Germinal center (tissue), 1 donor: ENCODE results near the gene UBFD1.
"Not testable (repeated sequence)": the region's sequence is repeated elsewhere in the genome, so short reads cannot be mapped to it uniquely, and the experiment has no call there.

Source experiments
- DNase-seq: peaks from one replicate; pipeline ENCODE4 v3.0.0; 2012; ENCODE audit warnings: mixed read lengths, low spot score

The UBFD1 gene, protein sequence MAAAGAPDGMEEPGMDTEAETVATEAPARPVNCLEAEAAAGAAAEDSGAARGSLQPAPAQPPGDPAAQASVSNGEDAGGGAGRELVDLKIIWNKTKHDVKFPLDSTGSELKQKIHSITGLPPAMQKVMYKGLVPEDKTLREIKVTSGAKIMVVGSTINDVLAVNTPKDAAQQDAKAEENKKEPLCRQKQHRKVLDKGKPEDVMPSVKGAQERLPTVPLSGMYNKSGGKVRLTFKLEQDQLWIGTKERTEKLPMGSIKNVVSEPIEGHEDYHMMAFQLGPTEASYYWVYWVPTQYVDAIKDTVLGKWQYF

GRCh38 chr16:23556881-23557778 is at the start of gene UBFD1, which contains the start of gene EARS2:
TSS of gene UBFD1 (plus strand) at chr16:23557727. CDS start at chr16:23557743, 16 bp downstream.
TSS of gene EARS2 (minus strand) at chr16:23557350. CDS start at chr16:23557343, 7 bp downstream.
- peak; percentile 96 for DNase-seq

GRCh38 chr16:23508589-23509440 is 48.7 kb upstream of the UBFD1 start:
- no peak for DNase-seq

DNA sequence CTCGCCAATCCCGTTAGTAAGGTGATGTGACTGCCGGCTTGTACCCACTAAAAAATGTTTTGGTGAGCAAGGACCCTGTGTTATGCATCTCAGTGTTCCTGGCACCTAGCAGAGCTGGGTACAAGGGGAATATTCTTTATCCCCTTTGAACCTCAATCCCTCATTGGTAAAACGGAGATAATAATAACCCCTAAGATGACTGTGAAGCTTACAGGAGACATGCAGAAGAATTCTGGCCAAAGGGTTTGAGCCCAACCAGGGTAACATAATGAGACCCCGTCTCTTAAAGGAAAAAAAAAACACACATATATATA is 48.1 kb upstream of the UBFD1 start:
- DNase-seq = no peak

DNA sequence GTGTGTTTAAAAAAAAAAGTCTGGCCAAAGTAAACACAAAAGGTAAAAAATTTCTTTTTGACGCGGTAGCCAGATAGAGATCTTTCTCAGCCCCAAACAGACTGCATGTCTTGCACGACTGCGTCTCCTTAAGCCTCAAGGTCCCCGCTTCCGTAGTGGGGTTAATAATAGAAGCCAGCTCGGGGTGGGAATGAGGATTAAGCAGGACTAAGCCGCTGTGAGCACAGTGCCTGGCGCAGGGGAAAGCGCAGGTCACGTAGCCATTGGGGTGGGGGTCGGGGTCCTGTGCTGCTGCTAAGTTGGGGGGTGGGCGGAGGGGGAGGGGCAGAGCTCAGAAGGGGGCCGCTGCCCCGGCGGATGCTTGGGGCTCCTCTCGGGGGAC is 47.8 kb upstream of the UBFD1 start:
- no peak for DNase-seq

DNA sequence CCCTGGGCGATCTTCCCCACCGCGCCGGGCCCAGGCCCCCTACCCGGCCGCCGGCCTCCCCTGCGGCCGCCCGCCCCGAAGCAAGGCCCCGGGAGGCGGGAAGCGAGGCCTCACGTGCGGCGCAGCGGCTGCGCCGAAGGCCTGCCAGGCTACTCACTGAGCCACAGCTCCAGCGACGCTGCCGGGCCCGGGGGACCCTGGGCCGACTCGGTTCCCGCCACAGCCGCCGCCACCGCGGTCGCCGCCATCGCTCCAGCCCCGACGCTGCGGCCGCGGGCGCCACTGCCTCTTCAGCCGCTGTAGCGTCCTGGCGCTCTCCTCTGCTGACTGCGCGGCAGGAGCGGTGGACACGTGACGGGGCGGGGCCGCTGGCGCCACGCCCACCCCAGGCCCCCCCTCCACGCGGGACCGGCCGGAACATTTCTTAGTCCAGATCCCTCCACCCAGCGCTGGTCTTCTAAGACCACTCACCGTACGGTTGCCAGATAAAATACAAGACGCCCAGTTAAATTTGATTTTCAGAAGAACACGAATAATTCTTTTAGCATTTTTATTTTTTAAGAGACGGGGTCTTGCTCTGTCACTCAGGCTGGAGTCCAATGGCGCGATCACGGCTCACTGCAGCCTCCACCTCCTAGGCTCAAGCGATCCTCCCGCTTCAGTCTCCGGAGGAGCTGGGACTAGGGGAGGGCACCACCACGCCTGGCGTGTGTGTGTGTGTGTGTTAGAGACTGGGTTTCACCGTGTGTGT is 47.2 kb upstream of the UBFD1 start, which contains the start of gene GGA2:
Gene GGA2, minus strand, starts transcription at position 331 of the 751 bp plus-strand sequence. Its CDS starts 83 bp downstream, at position 248.
- DNase-seq = peak; percentile 86

DNA sequence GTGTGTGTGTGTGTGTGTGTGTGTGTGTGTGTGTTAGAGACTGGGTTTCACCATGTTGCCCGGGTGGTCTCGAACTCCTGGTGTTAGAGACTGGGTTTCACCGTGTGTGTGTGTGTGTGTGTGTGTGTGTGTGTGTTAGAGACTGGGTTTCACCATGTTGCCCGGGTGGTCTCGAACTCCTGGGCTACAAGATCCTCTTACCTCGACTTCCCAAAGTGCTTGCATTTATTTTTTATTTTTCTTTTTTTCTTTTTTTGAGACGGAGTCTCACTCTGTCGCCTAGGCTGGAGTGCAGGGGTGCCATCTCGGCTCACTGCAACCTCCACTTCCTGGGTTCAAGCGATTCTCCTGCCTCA is 46.6 kb upstream of the UBFD1 start:
- DNase-seq = not testable (repeated sequence)

GRCh38 chr16:23511731-23512130 is 45.8 kb upstream of the UBFD1 start:
- DNase-seq = no peak

DNA sequence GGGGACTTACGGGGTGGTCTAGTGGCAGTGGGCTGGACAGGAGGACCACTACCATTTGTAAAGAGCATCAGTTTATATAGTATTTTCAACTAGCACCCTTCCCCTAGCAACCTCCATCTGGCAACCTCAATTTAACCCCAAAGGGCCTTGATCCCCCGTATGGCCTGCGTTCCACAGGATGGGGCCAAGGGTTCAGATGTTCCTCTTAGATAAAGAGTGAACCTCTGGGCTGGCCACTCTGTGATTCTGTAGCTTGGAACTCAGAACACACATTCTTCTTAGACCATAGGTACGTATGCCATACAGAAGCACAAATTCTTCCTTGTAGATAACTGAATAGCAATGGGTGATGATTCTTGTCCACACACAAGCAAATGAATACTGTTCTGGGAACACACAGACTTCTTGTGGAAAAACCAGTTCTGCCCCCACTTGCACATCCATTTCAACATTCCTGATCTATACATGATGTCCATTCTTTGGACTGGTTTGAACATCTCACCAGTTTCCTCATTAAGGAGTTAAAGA is 45.3 kb upstream of the UBFD1 start:
- no peak for DNase-seq

- no peak for DNase-seq
These were observed 43.0 kb upstream of the UBFD1 start for GRCh38 chr16:23514381-23515152.

DNA sequence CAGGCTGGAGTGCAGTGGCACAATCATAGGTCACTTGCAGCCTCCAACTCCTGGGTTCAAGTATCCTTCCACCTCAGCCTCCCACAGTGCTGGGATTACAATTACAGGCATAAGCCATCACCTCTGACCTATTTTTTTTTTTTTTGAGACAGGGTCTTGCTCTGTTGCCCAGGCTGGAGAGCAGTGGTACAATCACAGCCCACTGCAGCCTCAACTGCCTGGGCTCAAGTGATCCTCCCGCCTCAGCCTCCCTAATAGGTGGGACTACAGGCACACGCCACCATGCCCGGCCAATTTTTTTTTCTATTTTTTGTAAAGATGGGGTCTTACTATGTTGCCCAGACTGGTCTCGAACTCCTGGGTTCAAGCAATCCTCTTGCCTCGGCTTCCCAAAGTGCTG is 41.6 kb upstream of the UBFD1 start:
- no peak for DNase-seq

GRCh38 chr16:23516366-23517137 is 41.0 kb upstream of the UBFD1 start:
- DNase-seq = peak; percentile 87

- DNase-seq = peak; percentile 72
These were observed 39.1 kb upstream of the UBFD1 start for GRCh38 chr16:23518435-23518891.

DNA sequence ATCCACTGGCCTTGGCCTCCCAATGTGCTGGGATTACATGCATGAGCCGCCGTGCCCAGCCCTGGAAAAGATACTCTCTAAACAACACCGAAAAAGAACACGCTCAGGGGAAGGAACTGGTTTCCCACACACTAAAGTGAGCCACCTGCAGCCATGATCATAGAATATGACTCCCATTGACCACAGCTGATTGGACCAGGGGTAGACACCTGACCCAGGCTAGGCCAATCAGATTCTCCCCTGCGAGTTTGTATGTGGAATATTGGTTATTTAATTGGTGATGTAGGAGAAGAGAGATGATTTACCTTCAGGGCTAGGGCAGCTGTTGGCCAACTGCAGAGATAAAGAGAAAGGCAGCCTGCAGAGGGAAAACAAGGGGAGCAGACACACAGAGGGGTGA is 38.2 kb upstream of the UBFD1 start:
- DNase-seq = peak; percentile 69

DNA sequence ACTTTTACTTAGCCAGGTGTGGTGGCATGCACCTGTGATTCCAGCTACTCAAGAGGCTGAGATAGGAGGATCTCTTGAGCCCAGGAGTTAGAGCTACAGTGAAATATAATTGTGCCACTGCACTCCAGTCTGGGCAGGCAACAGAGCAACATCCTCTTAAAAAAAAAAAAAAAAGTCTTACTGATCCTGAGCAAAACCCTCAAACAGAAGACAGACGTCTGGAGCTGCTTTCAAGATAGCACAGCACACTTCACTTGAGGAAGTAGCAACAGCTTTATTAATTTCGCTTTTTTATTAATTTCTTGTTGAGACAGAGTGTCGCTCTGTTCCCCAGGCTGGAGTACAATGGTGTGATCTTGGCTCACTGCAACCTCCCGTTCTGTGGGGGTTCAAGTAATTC is 37.0 kb upstream of the UBFD1 start:
- DNase-seq = no peak

GRCh38 chr16:23521037-23521743 is 36.3 kb upstream of the UBFD1 start:
- DNase-seq = no peak

DNA sequence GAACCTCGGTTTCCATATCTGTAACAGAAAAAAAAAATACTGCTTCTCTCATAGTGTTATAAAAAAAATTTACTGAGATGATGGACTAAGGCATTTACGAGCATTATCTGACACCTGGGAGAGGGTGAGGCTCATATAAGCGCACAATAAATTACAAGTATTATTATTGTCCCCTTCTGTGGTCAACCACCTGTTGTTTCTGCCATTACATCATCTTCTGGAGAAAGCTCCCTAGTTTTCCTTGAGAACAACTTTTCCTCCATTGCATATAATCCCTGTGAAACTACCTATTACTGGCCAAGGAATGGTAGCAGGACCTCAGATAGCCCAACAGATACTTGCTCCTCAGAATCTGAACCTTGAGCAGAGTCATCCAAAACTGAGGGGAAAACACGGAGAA is 35.6 kb upstream of the UBFD1 start:
- DNase-seq = no peak

GRCh38 chr16:23523321-23523720 is 34.2 kb upstream of the UBFD1 start:
- DNase-seq = no peak

DNA sequence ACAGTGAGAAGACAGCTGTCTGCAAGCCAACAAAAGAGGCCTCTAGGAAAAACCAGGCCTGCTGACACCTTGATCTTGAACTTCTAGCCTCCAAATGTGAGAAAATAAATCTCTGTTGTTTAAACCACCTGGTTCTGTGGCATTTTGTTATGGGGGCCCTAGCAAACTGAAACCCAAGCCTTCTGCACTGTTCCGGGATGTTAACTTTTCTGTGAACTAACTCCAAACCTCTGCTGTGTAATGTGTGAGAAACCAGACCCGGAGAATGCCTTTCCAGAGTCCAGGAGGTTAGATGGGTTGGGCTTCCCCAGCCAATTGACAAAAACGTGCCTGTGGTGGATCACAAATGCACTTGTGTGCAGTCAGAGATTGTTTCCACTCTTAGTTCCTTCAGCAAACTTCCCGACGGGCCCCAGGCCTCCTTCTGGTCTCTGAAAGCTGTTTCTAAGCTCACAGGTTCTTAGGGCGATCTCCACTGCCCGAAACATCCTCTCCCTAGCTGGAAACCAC is 33.6 kb upstream of the UBFD1 start:
- no peak for DNase-seq

- no peak for DNase-seq
These were observed 32.6 kb upstream of the UBFD1 start for GRCh38 chr16:23524886-23525285.
